ENCODE data around the gene RBBP8NL.

DNA sequence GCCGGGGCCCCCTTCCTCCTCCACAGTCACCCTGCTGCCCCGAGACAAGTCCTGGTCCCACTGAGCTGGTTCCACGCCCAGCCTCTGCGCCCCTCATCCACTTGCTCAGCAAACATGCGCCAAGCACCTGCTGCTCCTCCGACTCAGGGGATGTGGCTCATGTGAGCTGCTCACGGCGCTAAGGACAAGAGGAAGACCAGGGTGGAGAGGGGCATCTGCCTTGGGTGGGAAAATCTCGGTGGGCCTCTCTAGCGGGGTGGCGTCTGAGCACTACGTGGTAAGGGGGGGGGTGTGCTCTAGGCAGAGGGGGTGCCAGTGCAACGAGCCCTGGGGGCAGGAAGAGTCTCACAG is 64.8 kb downstream of the RBBP8NL start:
- TF ChIP-seq, protein P1, sequence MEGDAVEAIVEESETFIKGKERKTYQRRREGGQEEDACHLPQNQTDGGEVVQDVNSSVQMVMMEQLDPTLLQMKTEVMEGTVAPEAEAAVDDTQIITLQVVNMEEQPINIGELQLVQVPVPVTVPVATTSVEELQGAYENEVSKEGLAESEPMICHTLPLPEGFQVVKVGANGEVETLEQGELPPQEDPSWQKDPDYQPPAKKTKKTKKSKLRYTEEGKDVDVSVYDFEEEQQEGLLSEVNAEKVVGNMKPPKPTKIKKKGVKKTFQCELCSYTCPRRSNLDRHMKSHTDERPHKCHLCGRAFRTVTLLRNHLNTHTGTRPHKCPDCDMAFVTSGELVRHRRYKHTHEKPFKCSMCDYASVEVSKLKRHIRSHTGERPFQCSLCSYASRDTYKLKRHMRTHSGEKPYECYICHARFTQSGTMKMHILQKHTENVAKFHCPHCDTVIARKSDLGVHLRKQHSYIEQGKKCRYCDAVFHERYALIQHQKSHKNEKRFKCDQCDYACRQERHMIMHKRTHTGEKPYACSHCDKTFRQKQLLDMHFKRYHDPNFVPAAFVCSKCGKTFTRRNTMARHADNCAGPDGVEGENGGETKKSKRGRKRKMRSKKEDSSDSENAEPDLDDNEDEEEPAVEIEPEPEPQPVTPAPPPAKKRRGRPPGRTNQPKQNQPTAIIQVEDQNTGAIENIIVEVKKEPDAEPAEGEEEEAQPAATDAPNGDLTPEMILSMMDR (IDR thresholded peaks at IDR 0.05), result no peak
- TF ChIP-seq, protein P2, sequence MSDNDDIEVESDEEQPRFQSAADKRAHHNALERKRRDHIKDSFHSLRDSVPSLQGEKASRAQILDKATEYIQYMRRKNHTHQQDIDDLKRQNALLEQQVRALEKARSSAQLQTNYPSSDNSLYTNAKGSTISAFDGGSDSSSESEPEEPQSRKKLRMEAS (CRISPR knock-in tag; IDR thresholded peaks at IDR 0.05), result no peak
- TF ChIP-seq, protein P3, sequence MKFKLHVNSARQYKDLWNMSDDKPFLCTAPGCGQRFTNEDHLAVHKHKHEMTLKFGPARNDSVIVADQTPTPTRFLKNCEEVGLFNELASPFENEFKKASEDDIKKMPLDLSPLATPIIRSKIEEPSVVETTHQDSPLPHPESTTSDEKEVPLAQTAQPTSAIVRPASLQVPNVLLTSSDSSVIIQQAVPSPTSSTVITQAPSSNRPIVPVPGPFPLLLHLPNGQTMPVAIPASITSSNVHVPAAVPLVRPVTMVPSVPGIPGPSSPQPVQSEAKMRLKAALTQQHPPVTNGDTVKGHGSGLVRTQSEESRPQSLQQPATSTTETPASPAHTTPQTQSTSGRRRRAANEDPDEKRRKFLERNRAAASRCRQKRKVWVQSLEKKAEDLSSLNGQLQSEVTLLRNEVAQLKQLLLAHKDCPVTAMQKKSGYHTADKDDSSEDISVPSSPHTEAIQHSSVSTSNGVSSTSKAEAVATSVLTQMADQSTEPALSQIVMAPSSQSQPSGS (CRISPR knock-in tag; IDR thresholded peaks at IDR 0.05; ENCODE audit: borderline replicate concordance, low read depth), result no peak
- no peak for TF ChIP-seq CREB1 (CRISPR knock-in tag; IDR thresholded peaks at IDR 0.05)
- TF ChIP-seq NR3C1 (CRISPR knock-in tag; conservative IDR thresholded peaks at IDR 0.05; ENCODE audit: low read depth), result no peak
- TF ChIP-seq, protein P4, sequence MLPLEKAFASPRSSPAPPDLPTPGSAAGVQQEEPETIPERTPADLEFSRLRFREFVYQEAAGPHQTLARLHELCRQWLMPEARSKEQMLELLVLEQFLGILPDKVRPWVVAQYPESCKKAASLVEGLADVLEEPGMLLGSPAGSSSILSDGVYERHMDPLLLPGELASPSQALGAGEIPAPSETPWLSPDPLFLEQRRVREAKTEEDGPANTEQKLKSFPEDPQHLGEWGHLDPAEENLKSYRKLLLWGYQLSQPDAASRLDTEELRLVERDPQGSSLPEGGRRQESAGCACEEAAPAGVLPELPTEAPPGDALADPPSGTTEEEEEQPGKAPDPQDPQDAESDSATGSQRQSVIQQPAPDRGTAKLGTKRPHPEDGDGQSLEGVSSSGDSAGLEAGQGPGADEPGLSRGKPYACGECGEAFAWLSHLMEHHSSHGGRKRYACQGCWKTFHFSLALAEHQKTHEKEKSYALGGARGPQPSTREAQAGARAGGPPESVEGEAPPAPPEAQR (CRISPR knock-in tag; IDR thresholded peaks at IDR 0.05), result no peak
- no peak for TF ChIP-seq ZNF121 (CRISPR knock-in tag; IDR thresholded peaks at IDR 0.05)
- TF ChIP-seq, protein P5, sequence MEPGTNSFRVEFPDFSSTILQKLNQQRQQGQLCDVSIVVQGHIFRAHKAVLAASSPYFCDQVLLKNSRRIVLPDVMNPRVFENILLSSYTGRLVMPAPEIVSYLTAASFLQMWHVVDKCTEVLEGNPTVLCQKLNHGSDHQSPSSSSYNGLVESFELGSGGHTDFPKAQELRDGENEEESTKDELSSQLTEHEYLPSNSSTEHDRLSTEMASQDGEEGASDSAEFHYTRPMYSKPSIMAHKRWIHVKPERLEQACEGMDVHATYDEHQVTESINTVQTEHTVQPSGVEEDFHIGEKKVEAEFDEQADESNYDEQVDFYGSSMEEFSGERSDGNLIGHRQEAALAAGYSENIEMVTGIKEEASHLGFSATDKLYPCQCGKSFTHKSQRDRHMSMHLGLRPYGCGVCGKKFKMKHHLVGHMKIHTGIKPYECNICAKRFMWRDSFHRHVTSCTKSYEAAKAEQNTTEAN (CRISPR knock-in tag; IDR thresholded peaks at IDR 0.05), result no peak
- no peak for TF ChIP-seq NR2C2 (CRISPR knock-in tag; IDR thresholded peaks at IDR 0.05)
- no peak for TF ChIP-seq IRF2 (CRISPR knock-in tag; IDR thresholded peaks at IDR 0.05; ENCODE audit: borderline replicate concordance, low read depth)

Data from WTC11 (cell line).